GM11168 (cell line): ENCODE data around the gene DNAJB5.
"Not testable (repeated sequence)": the region's sequence is repeated elsewhere in the genome, so short reads cannot be mapped to it uniquely, and the experiment has no call there.

Experiments used
- in situ Hi-C: fragments of 300-500 bp; cut with MboI; formaldehyde crosslinking; loops from one replicate; pipeline ENCODE4 v1.12.0; 2022; ENCODE audit warnings: low sequenced_read_pairs; ENCODE audit not compliant: unreplicated experiment

Gene DNAJB5

DNA sequence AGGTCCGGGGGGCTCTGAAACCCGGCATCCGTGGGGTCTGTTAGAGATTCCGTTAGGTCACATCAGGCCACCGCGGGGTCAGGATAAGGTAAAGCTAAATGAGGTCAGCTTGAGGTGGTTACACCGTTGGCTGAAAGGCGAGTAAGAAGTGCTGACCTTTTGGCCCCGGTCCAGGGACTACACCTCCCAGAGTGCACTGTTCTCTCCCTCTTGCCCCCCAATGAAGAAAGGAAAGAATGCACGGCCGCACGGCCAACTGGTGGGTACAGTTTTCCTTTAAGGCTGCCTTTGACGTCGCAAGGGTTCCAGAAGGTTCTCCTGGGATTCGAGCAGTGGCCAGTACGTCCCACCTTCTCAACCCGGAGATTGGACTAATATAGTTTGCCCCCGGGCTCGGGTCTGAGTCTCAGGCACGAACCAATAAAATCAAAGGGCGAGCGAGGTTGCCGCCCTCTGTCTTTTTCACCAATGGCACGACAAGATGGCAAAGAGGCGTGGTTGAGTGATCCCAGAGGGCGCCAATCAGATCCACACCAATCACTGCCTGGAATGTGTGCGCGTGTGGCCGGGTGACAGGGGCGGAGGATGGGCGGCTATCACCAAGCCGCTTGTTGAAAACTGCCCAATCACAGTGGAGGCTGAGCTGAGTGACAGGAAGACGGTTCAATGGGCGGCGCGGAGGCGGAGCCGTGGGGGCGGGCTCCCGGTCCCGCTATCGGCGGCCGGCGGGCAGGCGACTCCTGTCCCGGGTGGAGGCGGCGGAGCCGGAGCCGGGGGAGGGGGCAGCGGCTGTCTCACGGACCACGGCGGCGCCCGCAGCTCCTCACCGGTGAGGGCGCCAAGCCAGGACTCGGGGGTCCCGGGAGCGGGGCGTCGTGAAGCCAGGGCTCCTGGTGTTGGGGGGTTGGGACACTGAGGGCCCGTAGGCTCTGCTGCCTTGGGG, at the start of gene DNAJB5:
DNAJB5 (plus strand) TSS at position 743 of the 943 bp plus-strand sequence. CDS start 886 bp downstream, outside the sequence.
- in situ Hi-C loops = loop anchor here (5.0 kb wide), 1 partner anchor 82 kb away; no protein-coding TSS in a partner anchor

DNA sequence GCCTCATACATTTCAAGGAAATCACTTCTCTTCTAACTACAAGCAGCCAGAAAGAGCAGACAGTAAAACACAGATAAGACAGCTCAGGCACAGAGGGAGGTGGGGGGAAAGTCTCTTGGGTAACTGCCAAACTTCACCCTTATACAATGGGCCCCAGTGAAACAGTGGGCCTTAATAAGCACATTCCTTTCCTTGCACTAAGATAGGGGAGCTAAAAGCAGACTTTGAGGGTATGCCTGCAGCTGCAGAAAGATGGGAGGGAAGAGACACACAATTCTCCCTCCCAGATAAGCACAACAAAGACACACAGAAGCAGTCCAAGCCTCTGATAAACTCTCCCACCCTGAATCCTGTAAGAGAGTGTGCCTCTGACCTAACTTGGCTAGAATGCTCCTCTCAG, 49.6 kb upstream of the DNAJB5 start:
- in situ Hi-C loops = not testable (repeated sequence)

DNA sequence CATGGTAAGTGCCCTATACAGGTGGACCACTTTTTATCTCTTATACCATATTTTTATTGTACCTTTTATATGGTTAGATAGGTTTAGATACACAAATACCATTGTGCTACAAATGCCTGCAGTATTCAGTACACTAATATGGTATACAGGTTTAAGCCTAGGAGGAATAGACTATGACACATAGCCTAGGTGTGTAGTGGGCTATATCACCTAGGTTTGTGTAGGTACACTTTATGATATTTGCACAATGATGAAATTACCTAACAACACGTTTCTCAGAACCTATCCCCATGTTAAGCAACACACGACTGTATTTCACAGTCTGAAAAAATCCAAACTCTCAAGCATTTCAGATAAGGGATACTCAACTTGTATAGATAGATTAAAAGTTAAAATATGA, 41.1 kb upstream of the DNAJB5 start:
- in situ Hi-C loops = no loop called here

DNA sequence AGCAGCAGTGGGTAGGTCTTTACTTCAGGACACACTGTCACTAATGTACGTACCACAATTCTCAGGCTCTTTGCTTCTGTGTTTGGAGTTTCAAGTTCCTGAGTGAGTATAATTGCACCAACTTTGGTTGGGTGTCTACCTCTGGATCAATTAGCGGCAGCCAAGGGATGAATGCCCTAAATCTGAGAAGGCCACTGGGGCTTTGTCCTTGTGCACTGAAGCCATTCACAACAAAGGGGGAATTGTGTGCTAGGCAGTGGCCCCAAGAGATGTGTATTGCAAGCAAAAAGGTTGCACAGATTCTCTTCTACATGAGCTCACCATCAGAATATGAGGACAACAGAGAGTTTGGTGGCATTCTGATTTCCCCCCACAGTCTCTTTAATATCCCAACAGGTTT, 35.3 kb upstream of the DNAJB5 start:
- in situ Hi-C loops = no loop called here

DNA sequence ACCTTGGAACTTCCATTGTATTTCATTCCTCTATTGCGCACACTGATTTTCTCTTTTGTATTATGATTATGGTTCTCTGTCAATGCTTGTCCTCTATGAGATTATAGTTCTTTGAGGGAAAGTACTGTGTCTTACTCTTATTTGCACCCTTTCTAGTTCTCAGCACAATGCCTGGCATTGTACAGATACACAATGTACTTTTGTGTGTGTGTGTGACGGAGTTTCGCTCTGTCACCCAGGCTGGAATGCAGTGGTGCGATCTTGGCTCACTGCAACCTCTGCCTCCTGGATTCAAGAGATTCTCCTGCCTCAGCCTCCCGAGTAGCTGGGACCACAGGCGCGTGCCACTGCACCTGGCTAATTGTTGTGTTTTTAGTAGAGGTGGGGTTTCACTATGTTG, 33.5 kb upstream of the DNAJB5 start:
- in situ Hi-C loops = not testable (repeated sequence)

DNA sequence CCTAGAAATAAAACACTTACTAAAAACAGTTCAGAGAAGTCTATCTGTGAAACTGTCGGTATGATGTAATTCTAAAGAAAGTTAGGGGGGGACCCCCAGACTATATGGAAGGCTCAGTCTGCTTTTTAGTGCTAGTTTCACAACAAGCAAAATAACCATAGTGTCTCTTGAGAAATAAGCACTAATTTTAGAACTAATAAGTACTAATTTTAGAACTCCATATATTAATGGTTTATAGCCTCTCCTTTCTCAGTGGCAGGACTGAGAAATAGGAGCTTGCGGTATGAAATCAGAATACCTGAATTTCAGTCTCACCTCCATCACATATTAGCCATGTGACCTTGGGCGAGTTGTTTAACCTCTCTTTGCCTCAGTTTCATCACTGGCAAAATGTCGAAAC, 32.9 kb upstream of the DNAJB5 start:
- in situ Hi-C loops = no loop called here

DNA sequence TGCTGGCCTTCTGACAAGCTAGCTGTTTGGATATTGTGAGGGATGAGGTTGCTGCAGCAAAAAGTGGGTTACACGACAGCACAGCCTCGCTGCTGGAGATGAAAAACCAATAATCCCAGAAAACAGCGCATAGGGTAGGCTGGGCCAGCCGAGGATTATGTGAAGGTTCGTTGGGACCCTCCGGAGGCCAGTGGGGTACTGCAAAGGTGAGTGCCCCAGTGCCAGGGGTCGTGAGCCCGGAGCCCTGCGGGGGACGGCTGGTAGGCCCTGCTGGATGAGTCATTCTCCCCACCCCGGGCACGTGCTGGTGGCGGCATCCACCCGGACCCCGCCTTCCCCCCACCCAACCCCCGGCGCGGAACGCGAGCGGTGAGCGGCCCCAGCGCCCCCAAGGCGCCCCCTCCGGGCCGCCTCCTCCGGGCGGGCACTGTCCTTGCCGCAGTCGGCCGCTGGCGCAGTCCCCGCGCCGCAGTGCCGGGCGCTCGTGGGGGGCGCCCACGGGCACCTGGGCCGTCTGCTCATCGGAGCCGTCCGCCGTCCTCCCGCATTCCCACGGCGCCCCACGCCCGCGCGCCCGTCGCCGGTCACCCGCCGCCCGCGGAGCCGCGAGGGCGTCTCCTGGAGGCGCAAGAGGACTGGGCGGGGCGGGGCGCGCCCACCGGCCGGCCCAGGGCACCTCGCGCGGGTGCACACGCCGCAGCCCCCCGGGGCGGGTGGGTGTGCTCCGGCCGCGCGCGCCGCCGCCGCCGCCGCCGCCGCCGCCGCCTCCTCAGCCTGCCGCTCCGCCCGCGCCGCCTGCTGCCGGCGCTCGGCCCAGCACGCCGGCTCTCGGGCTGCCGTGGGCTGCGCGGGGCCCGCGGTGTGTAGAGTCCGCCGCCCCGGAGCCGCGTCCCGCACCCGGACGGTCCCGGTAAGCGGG, 31.8 kb upstream of the DNAJB5 start, which contains the start of gene PHF24:
PHF24 (plus strand) TSS at position 794 of the 919 bp plus-strand sequence. CDS start 13,014 bp downstream, outside the sequence.
- in situ Hi-C loops = no loop called here

DNA sequence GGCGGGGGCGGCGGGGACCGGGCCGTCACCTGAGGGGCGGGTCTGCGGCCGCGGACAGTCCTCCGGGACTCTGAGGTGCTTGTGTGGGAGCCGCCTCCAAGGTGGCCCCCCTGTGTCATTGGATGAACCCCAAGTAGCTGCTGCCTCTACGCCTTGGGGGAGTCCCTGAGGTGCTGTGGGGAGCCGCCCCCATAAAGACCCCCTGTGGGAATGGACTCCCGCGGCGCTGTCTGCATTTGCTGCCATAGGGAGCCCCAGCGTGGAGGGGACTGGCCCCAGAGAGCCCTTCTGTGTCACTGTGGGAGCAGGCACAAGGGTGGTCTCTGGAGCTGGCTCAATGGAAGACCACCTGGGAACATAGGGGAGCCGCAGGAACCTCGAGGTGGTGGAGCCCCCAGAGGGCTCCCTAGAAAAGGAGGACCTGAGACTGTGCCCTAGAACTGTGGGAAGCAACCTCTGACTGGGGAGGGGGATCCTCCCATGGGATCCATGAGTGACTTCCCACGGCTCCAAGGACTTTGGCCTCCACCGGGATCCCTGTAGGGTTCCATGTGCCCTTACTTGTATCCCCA, 31.0 kb upstream of the DNAJB5 start:
- in situ Hi-C loops = no loop called here

DNA sequence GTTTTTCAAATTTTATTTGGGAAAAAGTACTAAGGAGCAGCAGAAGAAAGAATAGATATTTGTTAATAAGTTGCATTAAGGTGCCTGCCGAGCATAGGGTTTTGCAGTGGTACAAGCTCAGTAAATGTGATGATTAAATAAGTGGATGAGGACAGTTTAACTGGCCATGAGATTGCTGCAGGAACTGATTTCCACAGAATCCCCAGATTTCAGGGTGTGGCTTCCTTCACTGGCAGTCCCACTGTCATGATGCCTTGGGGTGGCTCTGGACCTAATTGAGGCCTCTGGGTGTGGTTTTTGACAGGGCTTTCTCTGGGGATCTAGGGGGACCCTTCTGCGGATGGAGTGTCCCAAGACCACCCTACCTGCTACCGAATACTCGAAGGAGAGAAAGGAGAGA, 30.1 kb upstream of the DNAJB5 start:
- in situ Hi-C loops = no loop called here

DNA sequence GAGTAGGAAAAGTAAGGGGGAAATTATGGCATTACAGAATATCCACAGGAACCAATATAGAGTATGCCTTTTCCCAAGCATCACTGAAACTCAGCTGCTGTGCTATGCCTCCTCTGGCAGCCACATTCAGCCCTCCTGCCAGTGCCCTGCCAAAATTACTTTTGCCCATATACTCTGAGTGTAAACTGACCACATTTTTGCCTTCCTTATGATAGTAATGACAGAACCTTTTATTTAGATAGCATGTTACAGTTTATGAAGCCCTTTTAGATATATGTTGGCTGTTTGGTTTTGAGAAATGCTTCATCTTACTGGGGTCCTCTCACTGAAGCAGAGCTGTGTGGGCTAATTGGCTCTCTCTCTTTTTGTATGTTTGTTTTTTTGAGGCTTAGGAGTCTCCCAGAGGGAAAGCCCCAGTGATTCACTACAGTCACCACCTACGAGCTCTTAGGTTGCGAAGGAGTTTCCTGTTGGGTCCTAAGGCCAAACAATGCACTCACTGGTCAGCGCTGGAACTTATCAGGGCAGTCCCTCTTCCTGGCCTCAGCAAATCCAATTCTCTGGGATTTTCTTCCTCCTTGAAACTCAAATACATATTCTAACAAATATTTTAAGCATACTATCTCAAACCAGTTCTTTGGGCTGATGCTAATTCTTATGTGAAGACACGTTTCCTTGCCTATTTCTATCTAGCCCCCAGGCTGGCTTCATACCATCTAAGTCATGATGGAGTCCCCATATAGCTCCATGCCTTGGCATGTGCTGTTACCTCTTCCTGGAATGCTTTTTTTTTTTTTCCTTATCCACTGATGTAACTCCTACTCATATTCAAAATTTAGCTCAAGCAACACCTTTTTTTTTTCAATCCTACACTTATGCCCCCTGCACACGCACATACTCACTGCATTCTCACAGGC, 27.7 kb upstream of the DNAJB5 start:
- in situ Hi-C loops = no loop called here

DNA sequence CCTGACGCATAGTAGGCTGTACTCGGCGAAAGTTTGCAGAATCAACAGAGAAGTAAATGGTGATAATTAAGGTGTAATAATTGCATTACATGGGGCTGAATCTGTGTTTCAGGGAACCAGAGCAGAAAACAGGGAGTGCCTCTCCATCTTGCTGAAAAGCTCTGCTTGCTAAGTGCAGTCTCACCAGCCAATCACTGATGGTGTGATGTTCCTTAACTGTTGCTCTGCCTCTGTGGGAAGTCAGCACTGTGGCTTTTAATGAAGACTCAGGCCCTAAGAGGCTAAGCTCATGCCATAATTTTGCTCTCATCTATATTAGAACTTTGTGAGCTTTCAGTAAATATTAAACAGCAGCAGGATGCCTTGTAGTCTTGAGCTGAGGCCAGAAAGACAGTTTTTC, 27.0 kb upstream of the DNAJB5 start:
- in situ Hi-C loops = no loop called here

DNA sequence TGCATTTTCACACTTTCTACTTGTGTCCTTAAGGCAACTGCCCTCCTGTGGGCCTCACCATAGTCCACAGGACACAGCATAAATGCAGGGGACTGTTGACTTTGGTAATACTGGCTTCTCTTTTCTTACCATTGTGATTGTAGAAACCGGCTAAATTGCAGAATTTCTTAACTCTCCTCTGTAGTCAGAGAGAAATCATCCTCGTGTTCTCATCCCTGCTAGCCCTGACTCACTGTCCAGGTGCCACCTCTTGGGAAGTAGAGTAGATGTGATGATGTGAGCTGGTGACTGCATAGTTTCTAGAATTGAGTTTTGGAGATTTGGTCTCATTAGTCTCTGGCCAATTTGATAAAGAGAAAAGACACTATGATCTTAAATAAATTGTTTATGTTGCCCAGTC, 26.0 kb upstream of the DNAJB5 start:
- in situ Hi-C loops = no loop called here

DNA sequence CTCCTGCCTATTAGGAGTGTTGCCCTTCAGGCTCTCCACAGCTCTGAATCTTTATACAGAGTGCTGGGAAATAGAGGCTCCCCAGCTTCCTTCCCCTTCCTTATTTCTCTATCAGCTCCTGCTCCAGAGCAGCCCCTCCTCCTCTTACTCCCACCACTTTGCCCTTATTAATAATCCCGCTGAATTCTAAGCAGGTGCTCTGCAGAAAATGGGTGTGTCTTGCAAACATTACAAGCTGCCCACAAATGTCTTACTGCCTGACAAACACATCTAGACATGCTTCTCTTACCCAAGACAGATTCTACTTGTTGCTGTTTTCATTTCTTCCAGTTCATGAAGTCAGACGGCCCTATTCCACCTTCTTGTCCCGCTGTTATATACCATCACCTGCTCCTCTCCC, 25.1 kb upstream of the DNAJB5 start:
- in situ Hi-C loops = no loop called here

DNA sequence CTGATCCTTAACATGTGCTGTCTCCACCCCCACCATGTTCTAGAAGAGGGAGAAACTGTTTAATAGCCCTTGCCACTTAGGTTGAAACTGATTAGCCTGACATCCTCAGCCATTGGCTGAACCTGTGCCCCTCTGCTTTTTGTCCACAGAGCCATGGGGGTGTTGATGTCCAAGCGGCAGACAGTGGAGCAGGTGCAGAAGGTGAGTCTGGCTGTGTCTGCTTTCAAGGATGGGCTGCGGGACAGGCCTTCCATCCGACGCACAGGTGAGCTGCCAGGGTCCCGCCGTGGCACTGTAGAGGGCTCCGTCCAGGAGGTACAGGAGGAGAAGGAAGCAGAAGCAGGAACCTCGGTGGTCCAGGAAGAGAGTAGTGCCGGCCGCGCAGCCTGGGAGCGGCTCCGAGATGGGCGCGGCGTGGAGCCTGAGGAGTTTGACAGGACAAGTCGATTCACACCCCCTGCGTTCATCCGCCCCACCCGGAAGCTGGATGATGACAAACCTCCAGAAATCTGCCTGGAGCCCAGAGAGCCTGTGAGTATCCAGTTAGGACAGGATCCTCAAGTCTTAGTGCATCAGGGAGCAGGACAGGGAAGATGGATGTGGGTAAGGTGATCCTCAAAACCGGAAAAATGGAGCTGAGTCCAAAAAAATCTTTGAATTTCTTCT, 18.3 kb upstream of the DNAJB5 start:
- in situ Hi-C loops = no loop called here

DNA sequence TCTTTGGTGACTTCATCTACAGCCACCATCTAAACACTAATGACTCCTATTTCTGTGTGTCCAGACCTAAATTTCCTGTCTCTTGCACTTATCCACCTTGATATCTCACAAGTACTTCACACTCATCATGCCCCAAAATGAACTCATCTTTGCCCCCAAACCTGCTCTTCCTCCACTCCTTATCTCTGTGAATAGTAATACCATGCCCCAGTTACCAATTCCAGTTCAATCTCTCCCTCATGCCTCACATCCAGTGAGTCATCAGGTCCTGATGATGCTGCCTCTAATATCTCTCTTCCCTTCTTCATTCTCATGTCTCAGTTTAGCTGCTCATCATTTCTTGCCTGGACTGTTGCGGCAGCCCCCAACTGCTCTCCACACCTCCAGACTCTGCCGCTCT, 14.9 kb upstream of the DNAJB5 start:
- in situ Hi-C loops = no loop called here

DNA sequence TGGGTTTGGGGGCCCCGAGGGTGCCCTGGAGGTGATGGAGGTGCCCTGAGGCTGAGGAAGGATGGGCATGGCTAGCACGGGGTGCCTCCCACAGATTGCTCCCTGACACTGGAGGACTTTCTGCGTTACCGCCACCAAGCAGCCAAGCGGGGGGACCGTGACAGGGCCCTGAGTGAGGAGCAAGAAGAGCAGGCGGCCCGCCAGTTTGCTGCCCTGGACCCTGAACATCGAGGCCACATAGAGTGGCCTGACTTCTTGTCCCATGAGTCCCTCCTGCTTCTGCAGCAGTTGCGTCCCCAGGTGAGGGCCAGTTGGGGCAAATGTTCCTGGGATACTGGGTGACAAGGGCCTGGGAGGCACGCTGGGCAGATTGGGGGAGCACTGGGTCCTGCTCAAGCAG, 13.1 kb upstream of the DNAJB5 start:
- in situ Hi-C loops = no loop called here

DNA sequence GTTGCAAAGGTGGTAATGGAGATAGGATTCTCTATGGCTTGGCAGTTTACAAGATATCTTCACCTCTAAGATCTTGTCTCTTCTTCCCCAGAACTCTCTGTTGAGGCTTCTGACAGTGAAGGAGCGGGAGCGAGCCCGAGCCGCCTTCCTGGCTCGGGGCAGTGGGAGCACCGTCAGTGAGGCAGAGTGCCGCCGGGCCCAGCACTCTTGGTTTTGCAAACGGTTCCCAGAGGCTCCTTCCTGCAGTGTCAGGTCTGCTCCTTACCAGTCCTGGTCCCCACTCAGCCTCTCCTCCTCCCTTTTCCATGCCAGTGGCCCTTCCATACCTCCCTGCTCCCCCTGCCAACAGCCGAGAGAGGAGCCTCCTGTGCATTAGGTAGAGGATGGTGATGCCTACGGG, 12.6 kb upstream of the DNAJB5 start:
- in situ Hi-C loops = no loop called here

DNA sequence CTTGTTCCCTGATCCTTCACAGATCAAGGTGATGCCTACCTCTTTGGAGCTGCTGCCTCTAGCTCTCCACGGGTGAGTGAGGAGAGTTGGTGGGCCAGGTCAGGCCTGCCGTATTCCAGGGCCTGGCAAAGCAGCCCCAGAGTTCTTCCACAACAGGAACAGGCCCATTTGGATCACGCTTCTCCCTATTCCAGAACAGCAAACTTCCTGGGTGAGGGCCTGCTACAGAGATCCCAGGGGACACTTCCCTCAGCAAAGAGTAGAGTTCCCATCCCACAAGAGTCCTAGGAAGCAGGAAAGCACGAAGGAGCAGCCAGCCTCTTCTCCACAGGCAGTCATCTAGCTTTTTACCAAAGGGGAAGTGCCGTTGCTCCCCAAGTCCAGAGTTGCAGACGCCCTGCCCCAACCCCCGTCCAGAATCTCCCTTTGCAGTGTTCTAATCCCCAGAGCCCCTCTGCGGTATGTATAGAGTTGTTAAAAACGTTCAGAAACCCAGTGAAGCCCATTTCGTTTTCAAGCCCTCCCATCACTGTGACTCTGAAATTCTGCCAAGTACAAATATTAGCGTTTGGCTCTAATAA, 9.3 kb upstream of the DNAJB5 start:
- in situ Hi-C loops = no loop called here

DNA sequence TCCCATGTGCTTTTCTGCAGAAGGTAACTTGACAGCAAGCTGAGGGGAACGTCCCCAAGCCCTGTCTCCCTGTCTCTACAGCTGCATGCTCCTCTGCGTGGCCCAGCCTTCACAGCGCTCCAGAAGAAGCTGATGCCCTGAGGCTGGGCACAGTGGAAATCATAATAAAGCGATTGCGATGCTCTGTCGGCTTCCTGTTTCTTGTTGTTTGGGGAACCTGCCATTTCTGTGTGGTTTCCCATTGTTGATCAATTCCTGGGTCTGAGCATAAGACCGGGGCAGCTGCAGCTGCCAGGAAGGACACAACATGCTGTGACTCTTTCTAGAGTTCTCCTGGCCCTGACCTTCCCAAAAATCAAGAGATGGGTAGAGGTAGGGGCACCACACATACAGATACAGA, 7.2 kb upstream of the DNAJB5 start:
- in situ Hi-C loops = no loop called here
